NCI-H774 (cell line): ENCODE results near the gene SERPINF2.
"Not testable (repeated sequence)": the region's sequence is repeated elsewhere in the genome, so short reads cannot be mapped to it uniquely, and the experiment has no call there.

Source experiments
- DNase-seq: peaks from one replicate; lab custom pipeline; 2025; lab: John Stamatoyannopoulos, UW

Gene SERPINF2

GRCh38 chr17:1792495-1793446 lies 50.1 kb downstream of the SERPINF2 start:
- no peak for DNase-seq

- no peak for DNase-seq
Measured at GRCh38 chr17:1793447-1793806, 50.8 kb downstream of the SERPINF2 start.

GRCh38 chr17:1796800-1797199 lies 54.1 kb downstream of the SERPINF2 start:
- DNase-seq, result no peak

GRCh38 chr17:1797323-1797722 lies 54.7 kb downstream of the SERPINF2 start:
- no peak for DNase-seq

GRCh38 chr17:1797846-1798245 lies 55.2 kb downstream of the SERPINF2 start:
- DNase-seq, result not testable (repeated sequence)

GRCh38 chr17:1800240-1800639 lies 57.6 kb downstream of the SERPINF2 start:
- no peak for DNase-seq

GRCh38 chr17:1800712-1801111 lies 58.0 kb downstream of the SERPINF2 start:
- no peak for DNase-seq

- no peak for DNase-seq
Measured at GRCh38 chr17:1802429-1802828, 59.8 kb downstream of the SERPINF2 start.

DNA sequence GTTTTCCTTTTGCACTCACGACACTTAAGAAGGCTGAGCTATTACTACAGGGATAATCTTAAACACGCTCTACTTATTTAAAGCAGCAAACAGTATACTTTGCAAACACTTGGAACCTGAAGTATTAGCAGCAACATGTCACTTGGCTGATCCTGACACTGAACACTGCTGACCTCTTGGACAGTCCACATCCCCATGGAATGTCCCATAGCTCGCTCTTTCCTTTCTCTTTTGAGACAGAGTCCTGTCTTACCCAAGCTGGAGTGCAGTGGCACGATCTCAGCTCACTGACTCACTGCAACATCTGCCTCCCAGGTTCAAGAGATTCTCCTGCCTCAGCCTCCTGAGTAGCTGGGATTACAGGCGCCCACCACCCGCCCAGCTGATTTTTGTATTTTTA lies 60.6 kb downstream of the SERPINF2 start:
- no peak for DNase-seq
